ENCODE results near the gene CEACAM4. TPM values are rescaled to one million over a fixed set of nuclear protein-coding genes. Genes with fewer than 3 reads are reported as not detected.

Gene CEACAM4
- polyA plus RNA-seq, 1 donor (not counting 4 experiments of a cell fraction or from before 2014, with no cell fraction given), result not detected

- Histone ChIP-seq H4K20me1 (ENCODE audit: control insufficient read depth, extremely low read depth, insufficient read depth, low read length) (no peaks in the 10 kb centered on the region), H3K27ac (ENCODE audit: control insufficient read depth, insufficient read depth, low read length) (no peak overlapping the region), H3K9ac (ENCODE audit: control insufficient read depth, extremely low read depth, insufficient read depth, low read length) (no peak overlapping the region), H3K36me3 (ENCODE audit: control insufficient read depth in 2 of 2, extremely low read depth in 1 of 2, insufficient read depth in 2 of 2, low read length in 2 of 2) (no peaks in the 10 kb centered on the region), H3K9me1 (ENCODE audit: control insufficient read depth, extremely low read depth, insufficient read depth, low read length) (no peaks in the 10 kb centered on the region), H3K79me2 (ENCODE audit: control insufficient read depth, insufficient read depth, low read length) (no peaks in the 10 kb centered on the region), H3K4me2 (ENCODE audit: control insufficient read depth, extremely low read depth, insufficient read depth, low read depth, low read length) (no peak overlapping the region), H2AFZ (ENCODE audit: control insufficient read depth, low read length) (no peak overlapping the region), H3K4me3 (ENCODE audit: control insufficient read depth in 2 of 3, extremely low read depth in 1 of 3, insufficient read depth in 2 of 3, low read depth in 1 of 3, low read length in 3 of 3) (no peak overlapping the region), H3K27me3 (ENCODE audit: control insufficient read depth, extremely low read depth, insufficient read depth, low read length) (no peaks in the 10 kb centered on the region), H3K4me1 (ENCODE audit: control insufficient read depth, extremely low read depth, insufficient read depth, low read length) (no peaks in the 10 kb centered on the region), H3K9me3 (ENCODE audit: control insufficient read depth, low read depth, low read length) (no peaks in the 10 kb centered on the region)
- no peak for DNase-seq (ENCODE audit: low read depth, low spot score)
- dilution Hi-C loops (cut with MboI; ENCODE audit: extremely low pct_ligation_motif_present, low sequenced_read_pairs), result no loop called here
- no peak for FAIRE-seq
- no peak for TF ChIP-seq EZH2 (IDR thresholded peaks at IDR 0.05; ENCODE audit: low read length)
- no peak for TF ChIP-seq CTCF (optimal IDR thresholded peaks at IDR 0.05 in 1 of 3, IDR thresholded peaks at IDR 0.05 in 1 of 3, conservative IDR thresholded peaks at IDR 0.05 in 1 of 3; ENCODE audit: extremely low read depth in 1 of 3, insufficient read depth in 2 of 3, low read length in 3 of 3)
Measured at GRCh38 chr19:41621226-41621625, 5.6 kb downstream of the CEACAM4 start.

GRCh38 chr19:41620171-41620570 lies 6.7 kb downstream of the CEACAM4 start:
- Histone ChIP-seq H3K4me3 (ENCODE audit: control insufficient read depth in 2 of 3, extremely low read depth in 1 of 3, insufficient read depth in 2 of 3, low read depth in 1 of 3, low read length in 3 of 3) (no peak overlapping the region), H3K27me3 (ENCODE audit: control insufficient read depth, extremely low read depth, insufficient read depth, low read length) (no peaks in the 10 kb centered on the region), H3K36me3 (ENCODE audit: control insufficient read depth in 2 of 2, extremely low read depth in 1 of 2, insufficient read depth in 2 of 2, low read length in 2 of 2) (no peaks in the 10 kb centered on the region), H3K4me2 (ENCODE audit: control insufficient read depth, extremely low read depth, insufficient read depth, low read depth, low read length) (no peak overlapping the region), H3K9me3 (ENCODE audit: control insufficient read depth, low read depth, low read length) (no peaks in the 10 kb centered on the region), H4K20me1 (ENCODE audit: control insufficient read depth, extremely low read depth, insufficient read depth, low read length) (no peaks in the 10 kb centered on the region), H3K9me1 (ENCODE audit: control insufficient read depth, extremely low read depth, insufficient read depth, low read length) (no peaks in the 10 kb centered on the region), H3K9ac (ENCODE audit: control insufficient read depth, extremely low read depth, insufficient read depth, low read length) (no peak overlapping the region), H3K4me1 (ENCODE audit: control insufficient read depth, extremely low read depth, insufficient read depth, low read length) (no peaks in the 10 kb centered on the region), H3K27ac (ENCODE audit: control insufficient read depth, insufficient read depth, low read length) (no peak overlapping the region), H3K79me2 (ENCODE audit: control insufficient read depth, insufficient read depth, low read length) (no peaks in the 10 kb centered on the region), H2AFZ (ENCODE audit: control insufficient read depth, low read length) (no peak overlapping the region)
- DNase-seq (ENCODE audit: low read depth, low spot score) (no peak), FAIRE-seq (no peak)
- TF ChIP-seq CTCF (optimal IDR thresholded peaks at IDR 0.05 in 1 of 3, IDR thresholded peaks at IDR 0.05 in 1 of 3, conservative IDR thresholded peaks at IDR 0.05 in 1 of 3; ENCODE audit: extremely low read depth in 1 of 3, insufficient read depth in 2 of 3, low read length in 3 of 3), result no peak
- no peak for TF ChIP-seq EZH2 (IDR thresholded peaks at IDR 0.05; ENCODE audit: low read length)
- dilution Hi-C loops (cut with MboI; ENCODE audit: extremely low pct_ligation_motif_present, low sequenced_read_pairs), result no loop called here

Measured in keratinocyte (primary cell).